HG02571 (cell line): ENCODE results near the gene KLHDC9.

Experiments used
- ATAC-seq: cut with Tn5 transposase; IDR thresholded peaks from one replicate; pipeline ENCODE4 v1.9.1; 2021; ENCODE audit warnings: mild to moderate bottlenecking, moderate library complexity; ENCODE audit not compliant: unreplicated experiment

KLHDC9 gene

DNA sequence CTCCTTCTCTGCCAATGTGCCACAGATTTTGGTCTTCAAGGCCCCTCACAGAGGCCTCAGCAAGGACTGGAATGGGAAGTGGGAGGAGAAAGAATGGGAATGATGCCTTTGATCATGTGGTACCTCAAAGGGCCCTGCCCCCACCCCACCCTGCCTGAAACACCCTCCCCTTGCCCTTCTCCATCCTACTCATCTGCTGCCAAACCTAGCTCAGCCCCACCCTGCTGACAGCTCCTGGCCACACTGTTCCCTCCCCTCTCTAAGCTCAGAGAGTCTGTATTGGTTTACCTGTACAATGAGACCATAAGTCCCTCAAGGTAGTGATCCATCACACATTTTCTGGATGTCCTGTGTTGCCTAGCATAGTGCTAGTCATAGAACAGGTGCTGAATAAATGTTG lies 21.8 kb upstream of the KLHDC9 start:
- no peak for ATAC-seq

GRCh38 chr1:161077426-161077825 lies 20.7 kb upstream of the KLHDC9 start:
- no peak for ATAC-seq

DNA sequence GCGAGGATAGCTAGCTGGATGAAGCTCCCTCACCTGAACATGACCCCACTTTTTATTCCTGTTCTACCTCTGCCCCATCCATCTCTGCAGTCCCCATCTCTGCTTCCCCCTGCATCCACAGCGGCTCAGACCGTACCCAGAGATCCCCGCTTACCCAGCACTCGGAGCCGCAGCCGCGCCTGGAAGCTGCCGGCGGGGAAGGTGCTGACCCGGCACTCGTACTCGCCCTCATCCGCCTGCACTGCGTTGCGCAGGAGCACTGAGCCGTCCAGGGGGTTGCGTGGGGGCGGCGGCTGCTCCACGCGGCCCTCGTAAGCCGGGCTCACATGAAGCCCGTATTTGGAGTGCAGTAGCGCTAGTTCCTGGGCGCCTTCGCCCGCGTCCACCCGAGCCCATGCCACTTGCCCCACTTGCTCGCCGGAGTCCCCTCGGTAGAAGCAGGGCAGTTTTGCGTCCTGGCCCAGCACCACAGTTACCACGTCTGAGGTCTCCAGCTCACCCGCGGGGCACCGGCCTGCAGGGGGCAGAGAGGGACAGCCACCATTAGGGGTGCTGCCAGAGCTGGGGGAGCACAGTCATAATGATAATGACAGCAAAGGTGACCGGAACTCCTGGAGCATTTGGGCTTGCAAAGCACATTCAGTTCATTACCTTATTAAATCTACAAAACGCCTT lies 18.6 kb upstream of the KLHDC9 start:
- ATAC-seq = no peak

DNA sequence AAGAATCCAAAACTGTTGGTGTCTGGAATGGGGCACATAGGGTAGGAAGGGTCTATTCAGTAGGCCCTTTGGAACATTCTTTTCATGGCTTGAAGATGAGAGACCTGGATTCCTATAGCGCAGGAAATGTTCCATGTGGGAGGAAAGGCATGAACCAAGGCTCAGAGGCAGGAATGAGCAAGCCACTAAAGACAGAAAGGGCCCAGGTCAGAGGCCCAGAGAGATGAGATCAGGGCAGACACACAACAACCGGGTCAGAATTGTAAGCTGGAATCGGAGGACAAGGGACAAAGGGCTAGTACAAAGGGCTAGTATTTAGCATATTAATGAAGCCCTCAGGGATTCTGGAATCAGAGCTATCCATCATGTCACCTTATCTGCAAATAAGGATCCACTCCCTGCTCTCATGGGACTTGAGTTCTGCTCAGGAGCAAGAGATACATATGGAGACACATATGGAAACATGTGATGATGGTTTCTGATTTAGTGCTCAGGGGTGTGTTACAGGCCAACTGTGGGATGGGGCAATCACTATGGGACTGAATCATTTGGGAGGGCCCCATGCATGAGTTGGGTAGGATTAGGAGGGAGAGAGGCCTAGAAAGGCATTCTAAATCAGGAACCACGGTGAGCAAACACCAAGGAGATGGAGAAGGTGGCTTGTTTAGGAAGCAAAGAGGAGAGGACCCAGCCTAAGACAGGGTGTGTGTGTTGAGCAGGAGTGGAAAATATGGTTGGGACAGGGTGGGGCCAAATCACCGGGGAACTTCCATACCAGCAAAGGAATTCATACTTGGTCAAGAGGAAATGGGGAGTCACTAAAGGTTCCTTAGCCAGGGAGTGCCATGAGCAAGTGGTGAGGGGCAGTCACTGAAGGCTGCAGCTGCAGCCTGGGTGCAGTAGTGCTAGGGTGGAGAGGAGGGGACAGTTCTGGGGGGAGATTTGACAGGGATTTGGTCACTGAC lies 17.4 kb upstream of the KLHDC9 start:
- no peak for ATAC-seq

- no peak for ATAC-seq
Measured at GRCh38 chr1:161081519-161081918, 16.6 kb upstream of the KLHDC9 start.

- ATAC-seq = no peak
Measured at GRCh38 chr1:161082483-161082882, 15.7 kb upstream of the KLHDC9 start.

DNA sequence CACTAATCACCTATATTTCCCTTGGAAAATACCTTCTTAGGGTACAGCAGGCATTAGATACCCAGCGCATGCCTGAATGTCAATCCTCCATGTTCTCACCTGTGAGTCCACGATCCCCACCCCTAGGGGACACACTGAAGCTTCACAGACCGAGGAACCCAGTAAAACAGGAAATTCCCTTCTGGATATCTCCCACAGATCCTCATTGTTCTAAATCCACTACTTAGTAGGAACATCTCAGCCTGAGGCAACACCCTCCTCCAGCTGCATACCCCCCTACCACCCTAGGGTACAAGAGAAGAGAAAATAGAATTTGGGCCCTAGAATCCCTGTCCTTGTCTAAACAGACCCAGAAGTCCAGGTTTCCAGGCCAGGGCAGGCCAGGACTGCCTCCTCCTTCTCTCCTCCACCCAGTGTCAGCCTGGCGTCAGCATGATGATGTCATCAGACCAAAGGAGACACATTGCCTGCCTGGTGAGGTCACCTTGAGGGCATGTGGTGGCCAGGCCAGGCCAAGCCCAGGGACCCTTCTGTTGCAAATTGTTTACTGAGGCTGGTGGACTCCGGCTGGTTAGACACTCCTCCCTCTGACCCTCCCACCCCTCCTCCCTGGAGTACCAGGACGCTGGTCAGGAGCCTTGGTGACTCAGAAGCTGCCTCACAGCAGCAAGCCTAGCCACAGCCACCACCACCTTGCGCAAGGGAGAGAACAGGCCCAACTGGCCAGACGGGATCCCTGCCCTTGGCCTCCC lies 15.0 kb upstream of the KLHDC9 start:
- ATAC-seq = no peak

DNA sequence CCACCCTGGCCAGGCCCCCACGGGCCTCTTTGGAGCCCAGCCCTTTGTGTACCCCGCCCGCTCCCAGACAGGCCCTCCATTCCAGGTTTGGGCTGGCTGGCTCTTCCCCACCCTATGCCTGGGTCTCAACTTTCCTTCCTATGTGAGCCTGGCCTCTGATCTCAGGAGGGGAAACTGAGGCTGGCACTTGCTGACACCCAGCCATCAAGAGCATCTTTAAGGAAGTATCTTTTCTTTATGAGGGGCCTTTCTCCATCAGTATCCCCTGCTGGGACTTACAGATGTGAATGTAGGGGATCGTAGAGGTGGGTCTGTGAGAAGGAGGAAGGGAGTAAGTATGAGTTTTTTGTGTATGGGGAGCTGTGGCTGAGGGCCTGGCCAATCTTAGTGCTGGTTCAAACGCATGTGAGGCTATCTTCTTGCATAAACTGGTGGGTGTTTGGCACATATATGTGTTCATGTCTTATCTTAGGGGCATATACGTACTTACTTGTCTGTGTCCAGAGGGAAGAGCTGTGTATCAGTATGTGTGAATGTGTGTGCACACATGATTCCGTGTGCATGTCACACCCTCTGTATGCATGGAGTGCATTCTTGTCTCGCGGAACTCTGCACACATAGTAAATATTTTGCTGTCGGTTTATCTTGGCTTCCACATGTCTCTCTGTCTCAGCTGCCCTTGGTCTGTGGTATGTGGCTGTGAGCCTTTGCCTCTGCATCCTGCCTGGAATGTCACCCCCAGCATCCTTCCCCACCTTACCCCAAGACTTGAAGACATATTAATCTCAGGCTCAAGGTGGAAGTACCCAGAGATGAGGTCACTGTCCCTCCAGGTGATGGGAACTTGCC lies 14.2 kb upstream of the KLHDC9 start:
- no peak for ATAC-seq

DNA sequence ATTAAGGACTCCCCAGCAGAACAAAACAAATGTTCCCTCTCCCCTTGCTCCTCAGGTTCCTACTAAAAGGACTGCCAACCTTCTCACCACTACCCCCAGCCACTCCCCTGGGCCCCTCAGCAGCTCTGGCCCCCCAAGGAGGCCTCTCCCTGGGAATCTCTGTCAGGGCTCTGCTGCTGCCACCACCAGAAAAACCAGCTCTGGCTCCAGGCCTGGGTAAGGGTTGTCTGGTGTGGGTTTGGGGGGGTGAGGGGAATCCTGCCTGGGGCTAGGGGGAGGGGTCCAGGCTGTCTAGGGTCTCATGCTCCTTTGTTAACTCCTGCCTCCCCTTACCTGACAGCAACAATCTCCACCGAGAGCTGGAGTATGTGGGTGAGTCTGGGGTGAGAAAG lies 13.6 kb upstream of the KLHDC9 start:
- ATAC-seq = no peak

DNA sequence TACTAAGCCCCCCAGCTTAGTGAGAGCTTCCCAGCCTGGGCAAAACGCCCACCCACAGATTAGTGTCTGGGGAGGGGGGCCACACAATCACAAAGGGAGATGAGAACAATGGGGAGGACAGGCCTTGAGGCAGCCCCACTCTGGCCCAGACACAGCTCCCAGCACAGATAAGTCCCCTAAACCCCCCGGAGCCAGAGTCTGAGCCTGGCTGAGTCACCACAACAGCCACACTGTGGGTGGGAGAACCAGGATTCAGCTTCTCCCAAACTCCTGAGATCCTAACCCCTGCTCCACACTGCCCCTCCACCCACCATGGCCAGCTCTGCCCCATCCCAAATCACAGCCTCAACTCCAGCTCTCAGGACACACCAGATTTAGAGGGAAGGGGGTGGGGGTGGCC lies 13.0 kb upstream of the KLHDC9 start:
- ATAC-seq = no peak

DNA sequence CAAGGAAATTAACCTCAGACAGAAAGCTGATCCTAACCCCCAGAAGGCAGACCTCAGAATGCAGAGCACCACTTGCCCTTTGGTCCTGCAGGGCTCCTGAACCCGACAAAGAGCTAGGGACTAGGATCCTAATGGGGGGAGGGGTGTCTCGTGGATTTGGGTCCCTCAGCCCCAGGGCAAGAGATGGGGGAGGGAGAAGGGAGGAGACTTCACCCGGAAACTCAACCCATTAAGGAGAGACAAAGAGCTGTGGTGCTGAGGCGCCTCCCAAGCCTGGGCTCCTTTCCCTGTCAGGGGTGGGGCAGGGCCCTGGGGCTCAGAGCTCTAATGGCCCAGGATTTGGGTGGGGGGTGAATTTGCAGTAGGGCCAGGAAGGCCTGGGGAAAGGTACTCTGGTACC lies 11.7 kb upstream of the KLHDC9 start:
- ATAC-seq = no peak

- no peak for ATAC-seq
Measured at GRCh38 chr1:161088587-161089110, 9.5 kb upstream of the KLHDC9 start.

DNA sequence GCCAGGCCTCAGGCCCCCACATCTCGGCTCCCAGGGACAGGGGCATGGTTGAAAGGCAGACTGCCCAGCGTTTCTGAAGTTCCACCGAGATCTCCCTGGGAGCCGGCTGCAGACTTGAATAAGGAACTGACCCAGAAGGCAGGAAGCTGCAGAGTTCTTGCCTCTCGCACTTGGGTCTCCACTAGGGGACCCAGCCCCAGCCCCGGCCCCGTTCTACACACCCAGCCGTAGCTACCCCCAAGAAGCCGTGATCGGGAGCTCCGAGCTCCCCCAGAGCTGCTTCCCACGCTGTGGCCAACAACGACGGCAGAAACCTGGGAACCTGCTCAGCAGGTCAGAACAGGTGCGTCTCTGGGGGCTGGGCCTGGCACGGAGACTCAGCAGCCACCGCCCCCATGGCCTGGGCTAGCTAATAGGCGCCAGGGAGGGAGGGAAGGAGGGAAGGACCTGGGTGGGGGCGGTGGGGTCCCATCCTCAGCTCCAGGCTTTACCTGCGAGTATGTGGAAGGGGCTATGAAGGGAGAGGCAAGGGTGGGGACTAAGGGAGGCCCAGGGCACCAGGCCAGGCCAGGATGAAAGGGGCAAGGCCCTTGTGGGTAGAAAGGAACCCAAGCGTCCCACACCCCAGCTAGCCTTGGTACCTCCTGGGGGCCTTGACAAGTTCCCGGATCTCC lies 8.8 kb upstream of the KLHDC9 start, which contains the start of gene NECTIN4:
NECTIN4 (minus strand) TSS at position 308 of the 674 bp plus-strand sequence; CDS start at position 46, 262 bp downstream.
- ATAC-seq = no peak

GRCh38 chr1:161089938-161090337 lies 8.2 kb upstream of the KLHDC9 start:
- no peak for ATAC-seq

GRCh38 chr1:161090617-161091016 lies 7.5 kb upstream of the KLHDC9 start:
- ATAC-seq = no peak

GRCh38 chr1:161091093-161091492 lies 7.1 kb upstream of the KLHDC9 start:
- no peak for ATAC-seq

DNA sequence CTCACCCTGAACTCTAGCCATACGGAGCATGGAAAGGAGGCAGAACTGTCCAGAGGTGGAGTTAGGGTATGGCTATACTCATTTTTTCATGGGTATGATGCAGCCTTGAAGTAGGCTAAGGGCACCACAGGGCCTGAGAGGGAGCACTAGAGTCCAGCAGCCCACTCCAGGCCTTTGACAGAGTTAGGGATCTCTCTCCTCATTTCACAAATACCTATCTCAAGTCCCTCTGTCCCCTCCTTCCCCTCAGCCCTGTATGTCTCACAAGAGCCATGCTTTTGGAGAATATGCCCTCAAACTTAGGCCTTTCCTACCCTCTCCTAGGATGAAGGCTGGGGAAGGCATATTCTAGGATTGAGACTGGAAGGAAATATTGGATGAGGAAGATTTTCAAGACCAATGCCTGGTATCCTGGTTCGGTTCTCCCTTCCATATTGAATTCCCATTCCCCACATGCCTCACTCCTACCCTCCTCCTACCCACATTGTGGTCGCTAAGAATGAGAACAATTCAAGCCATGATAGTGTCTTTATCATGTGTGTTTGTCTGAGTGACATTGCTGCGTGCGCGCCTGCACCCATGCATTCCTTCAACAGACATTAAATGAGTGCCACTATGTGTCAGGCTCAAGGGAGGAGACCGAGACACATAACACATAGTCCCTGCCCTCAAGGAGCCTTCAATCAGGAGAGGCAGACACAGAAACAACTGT lies 6.2 kb upstream of the KLHDC9 start:
- ATAC-seq = no peak

DNA sequence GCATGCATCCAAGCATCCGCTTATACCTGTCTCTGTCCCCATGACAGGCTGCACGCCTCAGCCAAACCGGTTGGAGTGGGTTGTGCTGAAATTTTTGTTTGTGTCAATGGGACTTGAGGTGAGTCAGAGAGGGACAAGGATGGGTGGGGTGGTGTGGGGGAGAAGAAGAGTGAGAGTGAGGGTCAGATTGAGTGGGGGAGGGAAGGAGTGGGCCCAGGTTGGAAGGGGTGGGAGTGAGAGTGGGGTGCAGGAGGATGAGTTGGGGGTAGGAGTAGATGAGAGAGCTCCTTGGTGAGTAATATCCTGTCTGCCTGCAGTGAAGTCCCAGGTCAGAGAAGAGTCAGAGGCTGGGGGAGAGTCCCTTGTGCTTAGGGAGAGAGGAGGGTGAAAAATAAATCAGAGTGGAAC lies 5.5 kb upstream of the KLHDC9 start:
- ATAC-seq = no peak

- ATAC-seq = no peak
Measured at GRCh38 chr1:161094481-161094880, 3.7 kb upstream of the KLHDC9 start.
